CD1c-positive myeloid dendritic cell (primary cell): ENCODE results near the gene MMP25.
A peak's percentile ranks its signal among the peaks of the same experiment; 100 is the strongest.
"Not testable (repeated sequence)": the region's sequence is repeated elsewhere in the genome, so short reads cannot be mapped to it uniquely, and the experiment has no call there.

Experiments
- DNase-seq: peaks from one replicate; pipeline ENCODE4 v3.0.0-alpha.2; 2016; ENCODE audit errors: extremely low spot score

The MMP25 gene

GRCh38 chr16:3054965-3055733, 8.8 kb downstream of the MMP25 start:
- no peak for DNase-seq

- not testable (repeated sequence) for DNase-seq
These were observed 9.4 kb downstream of the MMP25 start for GRCh38 chr16:3055734-3056115.

- DNase-seq, result no peak
These were observed 10.2 kb downstream of the MMP25 start for GRCh38 chr16:3056336-3057180.

DNA sequence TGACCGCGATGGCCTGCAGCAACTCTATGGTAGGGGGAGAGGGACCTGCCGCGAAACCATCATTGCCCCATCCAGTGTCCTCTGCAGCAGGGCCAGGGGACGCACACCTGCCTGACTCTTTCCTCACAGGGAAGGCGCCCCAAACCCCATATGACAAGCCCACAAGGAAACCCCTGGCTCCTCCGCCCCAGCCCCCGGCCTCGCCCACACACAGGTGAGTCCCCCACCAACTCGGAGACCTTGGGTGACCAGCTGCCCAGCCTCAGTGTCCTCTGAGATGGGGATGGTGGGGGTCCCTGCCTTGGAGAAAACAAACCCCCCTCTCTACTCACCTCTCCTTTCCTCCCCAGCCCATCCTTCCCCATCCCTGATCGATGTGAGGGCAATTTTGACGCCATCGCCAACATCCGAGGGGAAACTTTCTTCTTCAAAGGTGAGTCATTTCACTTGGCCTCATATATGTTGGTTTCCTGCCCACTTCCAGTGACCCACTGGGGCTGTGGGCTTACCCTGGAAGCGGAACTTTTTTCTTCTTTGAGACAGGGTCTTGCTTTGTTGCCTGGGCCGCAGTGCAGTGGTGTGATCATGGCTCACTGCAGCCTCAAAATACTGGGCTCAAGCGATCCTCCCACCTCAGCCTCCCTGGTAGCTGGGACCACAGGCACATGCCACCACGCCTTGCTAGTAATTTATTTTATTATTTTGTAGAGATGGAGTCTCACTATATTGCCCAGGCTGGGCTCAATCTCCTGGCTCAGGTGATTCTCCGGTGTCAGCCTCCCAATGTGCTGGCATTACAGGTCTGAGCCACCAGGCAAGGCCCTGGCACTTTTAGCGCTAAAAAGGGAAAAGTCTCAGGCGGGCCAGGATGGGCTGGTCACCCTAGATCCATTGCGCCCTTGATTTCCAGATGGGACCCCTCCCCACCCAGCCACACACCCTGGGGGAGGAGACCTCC, 11.1 kb downstream of the MMP25 start:
- DNase-seq, result no peak

GRCh38 chr16:3058139-3059030, 12.0 kb downstream of the MMP25 start:
- peak; percentile 16 for DNase-seq

DNA sequence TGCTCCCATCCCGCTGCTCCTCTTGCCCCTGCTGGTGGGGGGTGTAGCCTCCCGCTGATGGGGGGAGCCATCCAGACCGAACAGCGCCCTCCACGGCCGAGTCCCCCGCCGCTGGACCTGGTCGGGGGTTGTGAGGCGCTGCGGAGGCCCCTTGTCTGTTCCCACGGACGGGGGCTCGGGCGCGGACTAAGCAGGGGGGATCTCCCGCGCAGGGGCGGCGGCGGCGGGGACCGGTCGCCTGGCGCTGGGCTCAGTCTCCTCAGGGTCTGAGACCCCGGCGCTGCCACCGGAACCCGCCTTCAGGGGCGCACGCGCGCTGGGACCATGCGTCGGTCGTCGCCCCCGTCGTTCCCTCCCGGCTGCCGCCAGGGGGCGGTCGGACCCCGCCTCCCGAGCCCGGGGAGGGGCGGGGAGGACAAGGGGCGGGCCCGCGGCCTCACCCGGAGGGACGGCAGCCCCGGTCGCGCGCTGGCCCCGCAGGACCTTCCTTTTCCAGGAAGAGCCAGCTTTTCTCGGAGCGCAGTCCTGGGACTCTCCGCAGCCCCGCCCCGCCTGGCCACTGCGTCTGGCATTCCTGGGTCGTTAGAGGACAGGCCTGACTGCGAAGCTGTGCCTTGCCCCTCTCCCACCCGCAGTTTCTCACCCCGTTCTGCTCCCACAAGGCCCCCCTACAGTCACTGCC, 12.8 kb downstream of the MMP25 start:
- DNase-seq, result peak; percentile 94

DNA sequence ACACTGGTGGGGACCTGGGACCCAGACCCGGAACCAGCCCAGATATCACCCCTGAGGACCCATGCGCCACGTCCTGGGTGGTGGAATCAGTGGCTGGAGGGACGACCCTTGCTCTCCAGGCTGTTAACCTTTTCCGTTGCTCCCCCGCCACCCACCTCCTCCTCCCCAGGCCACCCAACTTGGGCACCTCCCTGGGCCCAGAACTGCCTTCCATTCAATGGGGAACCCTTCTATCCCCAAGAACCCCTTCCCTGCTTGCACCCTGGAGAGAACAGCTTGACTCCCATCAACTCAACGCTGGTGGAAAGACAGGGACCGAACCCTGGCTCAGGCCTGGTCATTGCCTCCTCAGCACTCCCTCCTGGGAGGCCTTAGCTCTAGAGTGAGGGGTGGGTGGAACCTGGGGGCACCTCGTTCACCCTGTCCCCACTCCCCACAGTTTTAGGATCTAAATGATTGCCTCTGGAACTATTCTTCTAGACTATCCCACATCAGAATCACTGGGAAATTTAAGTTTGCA, 13.4 kb downstream of the MMP25 start:
- no peak for DNase-seq

- no peak for DNase-seq
These were observed 14.2 kb downstream of the MMP25 start for GRCh38 chr16:3060339-3061127.

GRCh38 chr16:3062553-3062952, 16.2 kb downstream of the MMP25 start:
- no peak for DNase-seq

GRCh38 chr16:3063625-3064386, 17.4 kb downstream of the MMP25 start:
- no peak for DNase-seq

DNA sequence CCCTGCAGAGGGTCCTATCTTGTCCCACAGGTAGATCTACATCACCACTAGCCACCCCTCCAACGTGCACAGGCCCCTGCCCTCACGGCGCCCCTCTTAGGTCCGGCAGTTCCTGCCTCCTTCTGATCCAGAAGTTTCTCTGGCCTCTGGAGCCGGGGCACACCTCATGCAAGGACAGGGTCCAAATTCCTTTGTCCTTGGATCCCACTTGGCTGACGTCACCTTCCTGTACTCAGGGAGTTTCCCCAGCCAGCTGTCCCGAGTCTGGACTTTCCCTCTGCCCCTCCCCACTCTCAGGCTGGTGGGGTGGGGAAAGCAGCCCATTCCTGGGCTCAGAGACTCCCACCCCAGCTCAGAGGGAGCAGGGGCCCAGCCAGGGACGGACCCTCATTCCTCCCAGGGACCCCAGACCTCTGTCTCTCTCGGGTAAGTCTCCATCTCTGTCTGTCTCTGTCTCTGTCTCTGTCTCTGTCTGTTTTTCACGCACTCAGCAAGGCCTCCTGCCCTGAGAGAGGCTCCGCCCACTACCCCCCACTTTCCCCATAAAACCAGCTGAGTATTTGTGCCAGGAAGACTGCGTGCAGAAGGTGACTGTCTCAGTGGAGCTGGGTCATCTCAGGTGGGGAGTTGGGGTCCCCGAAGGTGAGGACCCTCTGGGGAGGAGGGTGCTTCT, 18.8 kb downstream of the MMP25 start, which contains the start of gene IL32:
Gene IL32 (plus strand): TSS at position 572 of the 673 bp plus-strand sequence. CDS start 172 bp downstream, outside the sequence.
- DNase-seq, result no peak

DNA sequence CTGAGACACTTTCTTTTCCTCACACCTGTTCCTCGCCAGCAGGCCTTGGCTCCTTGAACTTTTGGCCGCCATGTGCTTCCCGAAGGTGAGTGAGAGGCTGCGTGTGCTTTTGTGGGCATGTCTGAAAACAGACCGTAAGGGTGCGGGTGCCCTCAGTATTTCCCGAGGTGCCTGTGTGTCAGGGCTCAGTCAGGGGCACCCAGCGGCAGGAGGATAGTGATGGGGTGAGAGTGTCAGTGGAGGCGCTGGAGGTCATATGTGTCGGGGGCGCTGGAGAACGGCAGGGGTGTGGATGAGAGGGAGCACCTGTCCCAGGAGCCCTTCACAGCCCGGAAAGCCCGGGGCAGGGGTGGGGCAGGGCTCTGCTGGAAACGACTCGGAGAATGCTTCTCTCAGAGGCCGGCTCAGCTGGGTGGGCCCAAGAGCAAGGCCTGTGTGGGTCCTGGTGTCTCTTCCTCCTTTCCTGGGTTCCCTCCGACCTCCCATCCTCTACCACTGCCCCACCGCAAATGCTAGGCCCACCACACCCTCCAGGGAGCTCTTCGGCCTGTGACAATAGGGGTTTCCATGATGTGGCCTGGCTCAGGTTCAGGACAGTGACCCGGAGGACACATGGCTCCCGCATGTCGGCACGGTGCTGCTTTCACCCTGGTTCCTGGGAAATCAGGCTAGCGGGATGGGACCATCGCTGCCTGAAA, 19.5 kb downstream of the MMP25 start:
- DNase-seq, result no peak

- no peak for DNase-seq
These were observed 20.0 kb downstream of the MMP25 start for GRCh38 chr16:3066440-3066748.

- no peak for DNase-seq
These were observed 22.1 kb downstream of the MMP25 start for GRCh38 chr16:3068487-3068886.

DNA sequence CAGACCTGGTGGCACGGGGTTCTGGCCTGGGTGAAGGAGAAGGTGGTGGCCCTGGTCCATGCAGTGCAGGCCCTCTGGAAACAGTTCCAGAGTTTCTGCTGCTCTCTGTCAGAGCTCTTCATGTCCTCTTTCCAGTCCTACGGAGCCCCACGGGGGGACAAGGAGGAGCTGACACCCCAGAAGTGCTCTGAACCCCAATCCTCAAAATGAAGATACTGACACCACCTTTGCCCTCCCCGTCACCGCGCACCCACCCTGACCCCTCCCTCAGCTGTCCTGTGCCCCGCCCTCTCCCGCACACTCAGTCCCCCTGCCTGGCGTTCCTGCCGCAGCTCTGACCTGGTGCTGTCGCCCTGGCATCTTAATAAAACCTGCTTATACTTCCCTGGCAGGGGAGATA, 22.8 kb downstream of the MMP25 start:
- not testable (repeated sequence) for DNase-seq

DNA sequence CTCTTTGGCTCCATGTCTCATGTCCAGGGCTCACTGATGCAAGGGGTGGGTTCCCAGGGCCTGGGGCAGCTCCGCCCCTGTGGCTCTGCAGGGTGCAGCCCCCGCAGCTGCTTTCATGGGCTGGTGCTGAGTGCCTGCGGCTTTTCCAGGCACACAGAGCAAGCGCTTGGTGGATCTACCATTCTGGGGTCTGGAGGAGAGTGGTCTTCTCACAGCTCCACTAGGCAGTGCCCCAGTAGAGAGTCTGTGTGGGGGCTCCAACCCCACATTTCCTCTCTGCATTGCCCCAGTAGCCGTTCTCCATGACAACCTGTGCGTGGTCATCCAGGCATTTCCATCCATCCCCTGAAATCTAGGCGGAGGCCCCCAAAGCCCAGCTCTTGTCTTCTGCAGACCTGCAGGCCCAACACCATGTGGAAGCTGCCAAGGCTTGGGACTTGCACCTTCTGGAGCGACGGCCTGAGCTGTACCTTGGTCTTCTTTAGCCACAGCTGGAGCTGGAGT, 24.3 kb downstream of the MMP25 start:
- DNase-seq, result no peak

DNA sequence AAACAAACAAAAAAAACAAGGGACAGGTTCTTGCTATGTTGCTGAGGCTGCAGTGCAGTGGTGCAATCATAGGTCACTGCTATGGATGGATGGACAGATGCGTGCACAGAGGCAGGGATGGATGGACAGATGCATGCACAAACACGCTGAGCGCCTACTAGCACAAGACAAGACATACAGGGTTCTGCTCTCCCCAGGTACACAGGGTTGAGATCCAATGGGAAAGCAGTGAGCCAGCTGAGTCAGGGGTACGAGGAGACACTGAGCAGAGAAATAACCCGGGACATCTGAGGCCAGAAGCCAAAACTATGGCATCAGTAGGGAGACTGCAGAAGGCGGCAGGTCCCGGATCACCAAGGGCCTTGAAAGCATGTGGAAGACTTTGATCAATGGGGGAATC, 25.3 kb downstream of the MMP25 start:
- DNase-seq, result no peak
